Activated T-cell treated with anti-CD3 and anti-CD28 coated beads for 24 hours (primary cell): Measurements from ENCODE around the gene FAM76B.

Source experiments
- DNase-seq: peaks from one replicate; pipeline ENCODE4 v3.0.0-alpha.2; 2020; ENCODE audit warnings: low read depth

FAM76B gene

GRCh38 chr11:95792200-95792599 lies 2.6 kb upstream of the FAM76B start:
- DNase-seq = no peak

GRCh38 chr11:95791709-95792033 lies 2.1 kb upstream of the FAM76B start:
- no peak for DNase-seq

- DNase-seq = peak; percentile 30
Measured at GRCh38 chr11:95790933-95791708, 1.5 kb upstream of the FAM76B start.

- DNase-seq = peak; percentile 92
Measured at GRCh38 chr11:95790123-95790932, 746 bp upstream of the FAM76B start, which contains the start of gene CEP57. Gene CEP57 (plus strand): TSS chr11:95790498. CDS start chr11:95790699, 201 bp downstream.

- DNase-seq = no peak
Measured at GRCh38 chr11:95788921-95789505, 569 bp downstream of the FAM76B start.

- DNase-seq = no peak
Measured at GRCh38 chr11:95780544-95780943, 9.0 kb downstream of the FAM76B start.

- no peak for DNase-seq
Measured at GRCh38 chr11:95778699-95779098, 10.9 kb downstream of the FAM76B start.

- no peak for DNase-seq
Measured at GRCh38 chr11:95776859-95777258, 12.7 kb downstream of the FAM76B start.

- DNase-seq = no peak
Measured at GRCh38 chr11:95768521-95768920, 21.1 kb downstream of the FAM76B start.

- no peak for DNase-seq
Measured at GRCh38 chr11:95767498-95767897, 22.1 kb downstream of the FAM76B start.

GRCh38 chr11:95766701-95767100 lies 22.9 kb downstream of the FAM76B start:
- DNase-seq = no peak

- no peak for DNase-seq
Measured at GRCh38 chr11:95764267-95764898, 25.2 kb downstream of the FAM76B start.

GRCh38 chr11:95762534-95762933 lies 27.0 kb downstream of the FAM76B start:
- DNase-seq = no peak

- no peak for DNase-seq
Measured at GRCh38 chr11:95760941-95761340, 28.6 kb downstream of the FAM76B start.

- no peak for DNase-seq
Measured at GRCh38 chr11:95751515-95751914, 38.1 kb downstream of the FAM76B start.

GRCh38 chr11:95750101-95750500 lies 39.5 kb downstream of the FAM76B start:
- DNase-seq = no peak

GRCh38 chr11:95739108-95739938 lies 50.3 kb downstream of the FAM76B start:
- no peak for DNase-seq

- DNase-seq = no peak
Measured at GRCh38 chr11:95736809-95737208, 52.8 kb downstream of the FAM76B start.

GRCh38 chr11:95736355-95736754 lies 53.2 kb downstream of the FAM76B start:
- DNase-seq = no peak

GRCh38 chr11:95734009-95734572 lies 55.5 kb downstream of the FAM76B start:
- no peak for DNase-seq

GRCh38 chr11:95732930-95733602 lies 56.5 kb downstream of the FAM76B start:
- no peak for DNase-seq
